Heart left ventricle (tissue), 16 donors: Measurements from ENCODE around the gene KCNC3. TPM values are rescaled to one million over a fixed set of nuclear protein-coding genes. Genes with fewer than 3 reads are reported as not detected.
"Not testable (repeated sequence)": the region's sequence is repeated elsewhere in the genome, so short reads cannot be mapped to it uniquely, and the experiment has no call there.

Source experiments
- ATAC-seq, 4 donors: fragments of 200-7000 bp; cut with Tn5 transposase; one replicate each; pipeline ENCODE4 v1.9.1; 2020 to 2022; ENCODE audit warnings: moderate library complexity in 4 of 4, mild to moderate bottlenecking in 3 of 4, moderate number of reproducible peaks in 1 of 4
- DNase-seq, 5 donors: peaks; one replicate each; pipeline ENCODE4 v3.0.0-alpha.2; 2020
- H3K27ac ChIP-seq, 12 donors: fragments of 200-600 bp; sonication (generic) in 4 of 12; one replicate each; pipeline versions ENCODE4 v1.5.0 to v1.8.0; 2016 to 2022; ENCODE audit warnings: mild to moderate bottlenecking in 2 of 12
- H3K27me3 ChIP-seq, 9 donors: fragments of 200-600 bp; sonication (generic) in 2 of 9; one replicate each; pipeline versions ENCODE4 v1.5.1 to v1.8.0; 2016 to 2022; ENCODE audit warnings: mild to moderate bottlenecking in 3 of 9
- H3K36me3 ChIP-seq, 9 donors: fragments of 200-600 bp; sonication (generic) in 2 of 9; one replicate each; pipeline versions ENCODE4 v1.5.0 to v1.8.0; 2018 to 2022; ENCODE audit warnings: mild to moderate bottlenecking in 2 of 9
- H3K4me1 ChIP-seq, 12 donors: fragments of 200-600 bp; sonication (generic) in 4 of 12; one replicate each; pipeline versions ENCODE4 v1.5.0 to v1.8.0; 2016 to 2022; ENCODE audit warnings: mild to moderate bottlenecking in 3 of 12
- H3K4me3 ChIP-seq, 12 donors: fragments of 200-600 bp; sonication (generic) in 4 of 12; one replicate each; pipeline versions ENCODE4 v1.5.0 to v1.8.0; 2017 to 2022; ENCODE audit warnings: mild to moderate bottlenecking in 9 of 12, moderate library complexity in 4 of 12
- H3K9me3 ChIP-seq, 12 donors: fragments of 200-600 bp; sonication (generic) in 4 of 12; one replicate each; pipeline versions ENCODE4 v1.5.0 to v1.8.0; 2016 to 2022; ENCODE audit warnings: mild to moderate bottlenecking in 1 of 12
- CTCF ChIP-seq, 12 donors: fragments of 200-600 bp; sonication (generic) in 4 of 12; IDR thresholded peaks; one replicate each; pipeline versions ENCODE4 v1.5.0 to v1.8.0; 2018 to 2022; ENCODE audit warnings: antibody characterized with exemption in 12 of 12, mild to moderate bottlenecking in 5 of 12
- POLR2A ChIP-seq, 2 donors: fragments of 450-650 bp; IDR thresholded peaks; one replicate each; pipeline ENCODE4 v1.6.1; 2017; ENCODE audit warnings: antibody characterized with exemption in 2 of 2, mild to moderate bottlenecking in 2 of 2, moderate library complexity in 2 of 2
- WGBS, 4 donors: extraction: QIAGEN DNeasy Blood & Tissue Kit in 2 of 4; methylation state at CpG; one replicate each; pipeline versions ENCODE4 v1.1.5 to v1.1.7; 2013 to 2018; 5-methylcytosine and 5-hydroxymethylcytosine counted together
- intact Hi-C, 10 donors: fragments of 100-400 bp; cut with DNase I; formaldehyde crosslinking; loops; one replicate each; pipeline versions ENCODE4 v1.11.1 to v1.14.2; 2022
- polyA plus RNA-seq, 2 donors: library from polyadenylated mRNA; stranded (reverse); fragments of 200-250 nt; gene quantifications; one replicate each; pipeline ENCODE4 v1.2.3, GENCODE V29; 2013
- total RNA-seq, 9 donors: library from RNA; depleted of rRNA in 2 of 9; stranded (reverse); fragments of >200 nt in 2 of 9; fragmentation: NEBNext Ultra II Directional in 3 of 9; extraction: Animal tissue kit (Norgen Biotek cat#: 25700) in 3 of 9; gene quantifications; one replicate each; pipeline versions ENCODE4 v1.1.0 to v1.2.4, GENCODE V29; 2016 to 2023
- donor health status: ischemic (EF 13 %, LVEDD 7.1; RV severe dilation, severe dysfunction).
- donor health status: healthy with polysubstance abuse.
- donor health status: DM: no; HTN: yes; CAD: no.
- donor health status: DM: no; HTN: no; CAD: no.
- donor health status: ischemic (EF 25% LVEDD 6.9; RV normal size, moderate dysfunction).
- donor health status: ischemic (EF 25% LVEDD 5.7; RV mildly dilated, moderate dysfunction).
- donor health status: healthy.
- donor health status: DM: yes; HTN: yes; CAD: no.
- donor health status: ischemic (EF 35%, LVEDD 5.7; RV mildly dilated, moderate dysfunction).
- donor health status: nonischemic (EF 11% LVEDD 7.7; RV severe dilation, severe dysfunction).
- donor health status: DM: yes; HTN: yes; CAD: no.
- donor health status: PGD.
- donor health status: ischemic (EF 29% LVEDD 5.4; RV normal size, mild dysfunction).
- donor health status: nonischemic (EF 23%, LVEDD 6.1; RV moderate dilation, normal function).

KCNC3 gene
- total and polyA plus RNA-seq, 11 donors: 0.87 to 4.4 (median 2.5) TPM

GRCh38 chr19:50358483-50359327 lies 29.5 kb upstream of the KCNC3 start:
- Histone ChIP-seq H3K27ac (peak overlapping the region in 10 of 12 donors; percentile 34 to 92 (median 82)), H3K27me3 (no peaks in the 10 kb centered on the region), H3K4me1 (peaks cover 0 to 13% (median 0%) of the 10 kb centered on the region in 12 donors), H3K4me3 (peak overlapping the region; percentile 6 to 71 (median 54)), H3K36me3 (no peaks in the 10 kb centered on the region), H3K9me3 (no peaks in the 10 kb centered on the region)
- peak; percentile 17 to 76 (median 66) for ATAC-seq
- WGBS, 4 donors: 28 to 41% (median 32%) methylated on average over 51 to 54 of the region's 54 CpGs
- peak in 1 of 2 donors; percentile 55 for TF ChIP-seq POLR2A (IDR thresholded peaks at IDR 0.05)
- no peak for TF ChIP-seq CTCF (IDR thresholded peaks at IDR 0.05)
- intact Hi-C loops: loop anchor here in 4 of 10 donors (5.0 to 10.0 kb wide), 5 partner anchors 59 to 566 kb away; partner anchors contain the start of gene SPIB (in 1 of the 4)
- DNase-seq: peak; percentile 70 to 92 (median 81)

- no peaks in the 10 kb centered on the region for H3K36me3 ChIP-seq
- intact Hi-C loops: loop anchor here in 7 of 10 donors (1.0 to 10.0 kb wide), 10 partner anchors 60 to 567 kb away; partner anchors contain the start of genes JOSD2 (in 1 of the 7) and SPIB (in 1 of the 7)
- DNase-seq (peak; percentile 65 to 89 (median 76)), ATAC-seq (peak; percentile 68 to 86 (median 75))
- peak overlapping the region; percentile 37 to 92 (median 82) for H3K27ac ChIP-seq
- H3K27me3 ChIP-seq: no peaks in the 10 kb centered on the region
- 8 to 13% (median 10%) methylated on average over 49 to 54 of the region's 54 CpGs for WGBS, 4 donors
- TF ChIP-seq POLR2A (IDR thresholded peaks at IDR 0.05): no peak
- peak; percentile 82 to 94 (median 88) for TF ChIP-seq CTCF (IDR thresholded peaks at IDR 0.05)
- no peaks in the 10 kb centered on the region for H3K9me3 ChIP-seq
- peaks cover 0 to 13% (median 0%) of the 10 kb centered on the region in 12 donors for H3K4me1 ChIP-seq
- H3K4me3 ChIP-seq: peak overlapping the region; percentile 14 to 71 (median 54)
Observed at GRCh38 chr19:50357178-50358100, 28.3 kb upstream of the KCNC3 start.

GRCh38 chr19:50356691-50357177 lies 27.6 kb upstream of the KCNC3 start:
- 35 to 38% (median 36%) methylated on average over 13 of the region's 13 CpGs for WGBS, 4 donors
- no peak for ATAC-seq
- Histone ChIP-seq H3K9me3 (no peaks in the 10 kb centered on the region), H3K27me3 (no peaks in the 10 kb centered on the region), H3K4me1 (peaks cover 0 to 13% (median 0%) of the 10 kb centered on the region in 12 donors), H3K4me3 (peak overlapping the region in 5 of 12 donors; percentile 43 to 71 (median 54)), H3K27ac (peak overlapping the region in 2 of 12 donors; percentile 84 to 87), H3K36me3 (no peaks in the 10 kb centered on the region)
- no peak for TF ChIP-seq CTCF (IDR thresholded peaks at IDR 0.05)
- no peak for TF ChIP-seq POLR2A (IDR thresholded peaks at IDR 0.05)
- intact Hi-C loops: loop anchor here in 7 of 10 donors (1.0 to 10.0 kb wide), 10 partner anchors 61 to 568 kb away; partner anchors contain the start of genes JOSD2 (in 1 of the 7) and SPIB (in 1 of the 7)
- DNase-seq: no peak

- H3K4me3 ChIP-seq, H3K36me3 ChIP-seq, H3K27me3 ChIP-seq, DNase-seq, H3K9me3 ChIP-seq, H3K27ac ChIP-seq, ATAC-seq: not testable (repeated sequence)
- intact Hi-C loops: loop anchor here in 1 of 10 donors (10.0 kb wide), 1 partner anchor 571 kb away; no protein-coding TSS in a partner anchor
- peaks cover 0 to 10% (median 0%) of the 10 kb centered on the region in 12 donors for H3K4me1 ChIP-seq
- WGBS, 4 donors: 87 to 95% (median 93%) methylated on average over 7 of the region's 7 CpGs
Observed at GRCh38 chr19:50353487-50353880, 24.3 kb upstream of the KCNC3 start.
